Heart left ventricle (tissue), 13 donors: ENCODE results near the gene VPS37D.

Experiments
- POLR2A ChIP-seq, 2 donors: fragments of 450-650 bp; IDR thresholded peaks; one replicate each; pipeline ENCODE4 v1.6.1; 2017; ENCODE audit warnings: antibody characterized with exemption in 2 of 2, mild to moderate bottlenecking in 2 of 2, moderate library complexity in 2 of 2
- TF ChIP-seq, protein P1 (sequence below), 12 donors: fragments of 200-600 bp; sonication (generic) in 4 of 12; IDR thresholded peaks; one replicate each; pipeline versions ENCODE4 v1.5.0 to v1.8.0; 2018 to 2022; ENCODE audit warnings: antibody characterized with exemption in 12 of 12, mild to moderate bottlenecking in 5 of 12
- donor health status: ischemic (EF 13 %, LVEDD 7.1; RV severe dilation, severe dysfunction).
- donor health status: DM: no; HTN: yes; CAD: no.
- donor health status: DM: no; HTN: no; CAD: no.
- donor health status: ischemic (EF 25% LVEDD 6.9; RV normal size, moderate dysfunction).
- donor health status: ischemic (EF 25% LVEDD 5.7; RV mildly dilated, moderate dysfunction).
- donor health status: ischemic (EF 35%, LVEDD 5.7; RV mildly dilated, moderate dysfunction).
- donor health status: nonischemic (EF 11% LVEDD 7.7; RV severe dilation, severe dysfunction).
- donor health status: DM: yes; HTN: yes; CAD: no.
- donor health status: PGD.
- donor health status: ischemic (EF 29% LVEDD 5.4; RV normal size, mild dysfunction).
- donor health status: nonischemic (EF 23%, LVEDD 6.1; RV moderate dilation, normal function).

GRCh38 chr7:73703225-73703624 lies 35.6 kb downstream of the VPS37D start:
- TF ChIP-seq, protein P1, sequence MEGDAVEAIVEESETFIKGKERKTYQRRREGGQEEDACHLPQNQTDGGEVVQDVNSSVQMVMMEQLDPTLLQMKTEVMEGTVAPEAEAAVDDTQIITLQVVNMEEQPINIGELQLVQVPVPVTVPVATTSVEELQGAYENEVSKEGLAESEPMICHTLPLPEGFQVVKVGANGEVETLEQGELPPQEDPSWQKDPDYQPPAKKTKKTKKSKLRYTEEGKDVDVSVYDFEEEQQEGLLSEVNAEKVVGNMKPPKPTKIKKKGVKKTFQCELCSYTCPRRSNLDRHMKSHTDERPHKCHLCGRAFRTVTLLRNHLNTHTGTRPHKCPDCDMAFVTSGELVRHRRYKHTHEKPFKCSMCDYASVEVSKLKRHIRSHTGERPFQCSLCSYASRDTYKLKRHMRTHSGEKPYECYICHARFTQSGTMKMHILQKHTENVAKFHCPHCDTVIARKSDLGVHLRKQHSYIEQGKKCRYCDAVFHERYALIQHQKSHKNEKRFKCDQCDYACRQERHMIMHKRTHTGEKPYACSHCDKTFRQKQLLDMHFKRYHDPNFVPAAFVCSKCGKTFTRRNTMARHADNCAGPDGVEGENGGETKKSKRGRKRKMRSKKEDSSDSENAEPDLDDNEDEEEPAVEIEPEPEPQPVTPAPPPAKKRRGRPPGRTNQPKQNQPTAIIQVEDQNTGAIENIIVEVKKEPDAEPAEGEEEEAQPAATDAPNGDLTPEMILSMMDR (IDR thresholded peaks at IDR 0.05): no peak
- no peak for TF ChIP-seq POLR2A (IDR thresholded peaks at IDR 0.05)
